Hepatocyte (in vitro differentiated cells): Measurements from ENCODE around the gene SNED1.

Experiments used
- CTCF ChIP-seq: fragments of 200-600 bp; sonication (generic); IDR thresholded peaks from 2 replicates; pipeline ENCODE4 v1.5.1; 2016; ENCODE audit warnings: antibody characterized with exemption, mild to moderate bottlenecking; ENCODE audit not compliant: poor library complexity
- EZH2phosphoT487 ChIP-seq: fragments of 200-600 bp; sonication (generic); IDR thresholded peaks from one replicate; pipeline ENCODE4 v1.6.1; 2018; ENCODE audit warnings: antibody characterized with exemption, mild to moderate bottlenecking, low read depth, moderate library complexity; ENCODE audit not compliant: unreplicated experiment, severe bottlenecking

GRCh38 chr2:241094924-241095420 is 96.6 kb downstream of the SNED1 start:
- TF ChIP-seq EZH2phosphoT487: no peak
- TF ChIP-seq CTCF: no peak
